Gastrocnemius medialis (tissue), 4 donors: ENCODE measurements around the gene PRPF40A.

ENCODE experiments used
- CTCF ChIP-seq, 5 experiments: fragments of 450-650 bp in 3 of 5; fragments of 200-600 bp in 2 of 5; sonication (generic) in 2 of 5; IDR thresholded peaks in 4 of 5; conservative IDR thresholded peaks in 1 of 5; 1 replicate in 4 of 5; 2 replicates in 1 of 5; pipeline ENCODE4 v1.5.1; 2016 to 2019; ENCODE audit warnings: antibody characterized with exemption in 5 of 5, mild to moderate bottlenecking in 3 of 5, moderate library complexity in 3 of 5
- POLR2A ChIP-seq, 2 donors: fragments of 450-650 bp; IDR thresholded peaks; one replicate each; pipeline ENCODE4 v1.6.1; 2017; ENCODE audit warnings: antibody characterized with exemption in 2 of 2, mild to moderate bottlenecking in 2 of 2, moderate library complexity in 2 of 2

GRCh38 chr2:152620208-152620607 lies 97.1 kb downstream of the PRPF40A start:
- TF ChIP-seq CTCF (IDR thresholded peaks at IDR 0.05 in 4 of 5, conservative IDR thresholded peaks at IDR 0.05 in 1 of 5): no peak
- no peak for TF ChIP-seq POLR2A (IDR thresholded peaks at IDR 0.05)
